ENCODE data around the gene PCSK7. TPM values are rescaled to one million over a fixed set of nuclear protein-coding genes. Genes with fewer than 3 reads are reported as not detected.
"Not testable (repeated sequence)": the region's sequence is repeated elsewhere in the genome, so short reads cannot be mapped to it uniquely, and the experiment has no call there.

PCSK7 gene
- polyA plus RNA-seq, 1 donor: 27.8 TPM

GRCh38 chr11:117264624-117265323, 32.9 kb upstream of the PCSK7 start:
- not testable (repeated sequence) for H3K9me3 ChIP-seq (ENCODE audit: control insufficient read depth, low read depth, low read length); H3K4me1 ChIP-seq (ENCODE audit: control insufficient read depth, insufficient read depth, low read length); H3K27me3 ChIP-seq (ENCODE audit: control insufficient read depth, insufficient read depth, low read length); DNase-seq; H3K4me3 ChIP-seq (ENCODE audit: low read length); H3K27ac ChIP-seq (ENCODE audit: low read length)
- 96% methylated on average over 4 of the region's 7 CpGs for WGBS (ENCODE audit: insufficient coverage, low lambda C conversion rate)
- H3K36me3 ChIP-seq (ENCODE audit: control insufficient read depth, insufficient read depth, low read length): peaks cover 16% of the 10 kb centered on the region

DNA sequence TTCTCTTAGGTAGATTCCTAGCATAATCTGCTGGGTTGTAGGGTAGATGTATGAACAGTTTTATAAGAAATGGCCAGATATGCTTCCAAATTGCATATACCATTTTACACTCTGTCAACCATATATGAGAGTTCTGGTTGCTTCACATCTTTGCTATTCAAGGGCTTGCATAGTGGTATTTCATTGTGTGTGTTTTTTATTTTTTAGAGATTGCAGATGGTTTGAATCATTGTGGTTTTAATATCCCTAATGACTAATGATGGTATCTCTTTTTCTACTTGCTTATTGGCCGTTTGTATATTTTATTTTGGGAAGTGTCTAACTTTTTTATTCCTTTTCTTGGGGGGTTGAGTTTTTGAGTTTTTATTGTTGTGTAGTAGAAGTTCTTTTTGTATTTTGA, 27.5 kb upstream of the PCSK7 start:
- DNase-seq: no peak
- H3K27ac ChIP-seq (ENCODE audit: low read length): no peak overlapping the region
- no CpG with 5 or more reads among the region's 1 CpG for WGBS (ENCODE audit: insufficient coverage, low lambda C conversion rate)
- H3K4me1 ChIP-seq (ENCODE audit: control insufficient read depth, insufficient read depth, low read length): no peaks in the 10 kb centered on the region
- H3K9me3 ChIP-seq (ENCODE audit: control insufficient read depth, low read depth, low read length): no peaks in the 10 kb centered on the region
- H3K36me3 ChIP-seq (ENCODE audit: control insufficient read depth, insufficient read depth, low read length): peaks cover 19% of the 10 kb centered on the region
- H3K27me3 ChIP-seq (ENCODE audit: control insufficient read depth, insufficient read depth, low read length): no peaks in the 10 kb centered on the region
- no peak overlapping the region for H3K4me3 ChIP-seq (ENCODE audit: low read length)

DNA sequence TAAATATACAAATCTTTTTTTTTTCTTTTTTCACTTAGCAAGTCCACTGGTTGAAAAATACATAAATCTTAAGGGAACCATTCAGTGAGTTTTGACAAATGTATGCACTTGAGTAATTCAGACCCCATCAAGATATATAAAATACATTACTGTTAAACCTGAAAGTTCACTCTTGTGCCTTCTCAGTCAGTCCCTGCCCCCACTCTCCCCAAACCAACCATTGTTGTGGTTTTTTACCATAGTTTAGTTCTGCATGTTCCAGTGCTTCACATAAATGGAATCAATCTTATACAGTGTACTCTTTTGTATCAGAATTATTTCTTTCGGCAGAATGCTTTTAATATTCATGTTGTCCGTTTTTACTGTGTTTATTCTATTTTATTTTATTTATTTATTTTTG, 26.7 kb upstream of the PCSK7 start:
- 81% methylated on average over 2 of the region's 2 CpGs for WGBS (ENCODE audit: insufficient coverage, low lambda C conversion rate)
- Histone ChIP-seq H3K9me3 (ENCODE audit: control insufficient read depth, low read depth, low read length) (no peaks in the 10 kb centered on the region), H3K4me1 (ENCODE audit: control insufficient read depth, insufficient read depth, low read length) (no peaks in the 10 kb centered on the region), H3K4me3 (ENCODE audit: low read length) (no peak overlapping the region), H3K36me3 (ENCODE audit: control insufficient read depth, insufficient read depth, low read length) (peaks cover 25% of the 10 kb centered on the region), H3K27me3 (ENCODE audit: control insufficient read depth, insufficient read depth, low read length) (no peaks in the 10 kb centered on the region), H3K27ac (ENCODE audit: low read length) (no peak overlapping the region)
- DNase-seq: no peak

DNA sequence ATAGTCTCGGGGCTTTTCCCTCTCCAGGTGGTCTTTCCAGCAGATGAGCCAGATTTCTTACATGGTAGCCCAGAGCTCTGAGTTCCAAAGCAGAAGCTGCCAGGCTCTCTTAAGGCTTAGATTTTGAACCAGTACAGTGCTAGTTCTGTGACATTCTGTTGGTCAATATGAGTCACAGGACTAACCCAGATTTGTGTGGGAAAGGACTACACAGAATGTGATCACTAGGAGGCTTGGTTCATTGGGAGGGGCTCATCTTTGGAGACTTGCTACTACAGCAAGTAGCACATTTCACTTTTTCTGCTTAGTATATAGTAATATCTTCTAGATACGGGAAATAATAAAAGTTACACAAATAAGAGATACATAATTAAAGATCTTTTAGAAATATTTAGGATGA, 24.7 kb upstream of the PCSK7 start:
- WGBS (ENCODE audit: insufficient coverage, low lambda C conversion rate): no CpG with 5 or more reads among the region's 2 CpGs
- no peaks in the 10 kb centered on the region for H3K4me1 ChIP-seq (ENCODE audit: control insufficient read depth, insufficient read depth, low read length)
- H3K4me3 ChIP-seq (ENCODE audit: low read length): no peak overlapping the region
- DNase-seq: no peak
- H3K27me3 ChIP-seq (ENCODE audit: control insufficient read depth, insufficient read depth, low read length): no peaks in the 10 kb centered on the region
- no peaks in the 10 kb centered on the region for H3K9me3 ChIP-seq (ENCODE audit: control insufficient read depth, low read depth, low read length)
- peaks cover 30% of the 10 kb centered on the region for H3K36me3 ChIP-seq (ENCODE audit: control insufficient read depth, insufficient read depth, low read length)
- H3K27ac ChIP-seq (ENCODE audit: low read length): no peak overlapping the region

GRCh38 chr11:117255966-117256365, 24.1 kb upstream of the PCSK7 start:
- Histone ChIP-seq H3K36me3 (ENCODE audit: control insufficient read depth, insufficient read depth, low read length) (peaks cover 30% of the 10 kb centered on the region), H3K27ac (ENCODE audit: low read length) (no peak overlapping the region), H3K27me3 (ENCODE audit: control insufficient read depth, insufficient read depth, low read length) (no peaks in the 10 kb centered on the region), H3K9me3 (ENCODE audit: control insufficient read depth, low read depth, low read length) (no peaks in the 10 kb centered on the region), H3K4me1 (ENCODE audit: control insufficient read depth, insufficient read depth, low read length) (no peaks in the 10 kb centered on the region), H3K4me3 (ENCODE audit: low read length) (no peak overlapping the region)
- WGBS (ENCODE audit: insufficient coverage, low lambda C conversion rate): 100% methylated on average over 1 of the region's 3 CpGs
- no peak for DNase-seq

GRCh38 chr11:117251506-117251905, 19.6 kb upstream of the PCSK7 start:
- WGBS (ENCODE audit: insufficient coverage, low lambda C conversion rate): 79% methylated on average over 3 of the region's 10 CpGs
- Histone ChIP-seq H3K4me1 (ENCODE audit: control insufficient read depth, insufficient read depth, low read length) (no peaks in the 10 kb centered on the region), H3K36me3 (ENCODE audit: control insufficient read depth, insufficient read depth, low read length) (peaks cover 45% of the 10 kb centered on the region)

GRCh38 chr11:117249571-117249970, 17.7 kb upstream of the PCSK7 start:
- Histone ChIP-seq H3K9me3 (ENCODE audit: control insufficient read depth, low read depth, low read length) (no peaks in the 10 kb centered on the region), H3K27ac (ENCODE audit: low read length) (no peak overlapping the region), H3K4me1 (ENCODE audit: control insufficient read depth, insufficient read depth, low read length) (no peaks in the 10 kb centered on the region), H3K36me3 (ENCODE audit: control insufficient read depth, insufficient read depth, low read length) (peaks cover 53% of the 10 kb centered on the region), H3K27me3 (ENCODE audit: control insufficient read depth, insufficient read depth, low read length) (no peaks in the 10 kb centered on the region), H3K4me3 (ENCODE audit: low read length) (no peak overlapping the region)
- no CpG with 5 or more reads among the region's 4 CpGs for WGBS (ENCODE audit: insufficient coverage, low lambda C conversion rate)
- DNase-seq: no peak

More at GRCh38 chr11:117251506-117251905, 19.6 kb upstream of the PCSK7 start:
- Histone ChIP-seq H3K9me3 (ENCODE audit: control insufficient read depth, low read depth, low read length) (no peaks in the 10 kb centered on the region), H3K27ac (ENCODE audit: low read length) (no peak overlapping the region), H3K4me3 (ENCODE audit: low read length) (no peak overlapping the region), H3K27me3 (ENCODE audit: control insufficient read depth, insufficient read depth, low read length) (no peaks in the 10 kb centered on the region)
- no peak for DNase-seq

DNA sequence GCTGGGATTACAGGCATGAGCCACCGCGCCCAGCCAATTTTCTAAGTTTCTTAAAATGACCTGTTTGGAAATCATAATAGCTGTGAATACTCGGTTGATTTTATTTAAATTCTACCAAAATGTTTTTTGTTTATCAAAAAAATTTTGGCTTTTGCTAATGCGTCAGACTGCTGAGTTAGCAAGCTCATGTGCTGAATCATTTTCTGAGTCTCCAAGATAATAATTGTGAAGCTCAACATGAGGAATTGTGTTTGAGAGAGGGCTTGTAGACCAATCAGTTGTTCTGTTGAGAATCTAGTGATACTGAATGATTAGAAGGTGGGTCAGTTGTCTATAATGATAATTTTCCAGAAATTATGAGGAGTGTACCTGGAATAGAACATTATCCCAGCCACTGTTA, 16.5 kb upstream of the PCSK7 start:
- 100% methylated on average over 2 of the region's 4 CpGs for WGBS (ENCODE audit: insufficient coverage, low lambda C conversion rate)
- H3K36me3 ChIP-seq (ENCODE audit: control insufficient read depth, insufficient read depth, low read length): peaks cover 55% of the 10 kb centered on the region

DNA sequence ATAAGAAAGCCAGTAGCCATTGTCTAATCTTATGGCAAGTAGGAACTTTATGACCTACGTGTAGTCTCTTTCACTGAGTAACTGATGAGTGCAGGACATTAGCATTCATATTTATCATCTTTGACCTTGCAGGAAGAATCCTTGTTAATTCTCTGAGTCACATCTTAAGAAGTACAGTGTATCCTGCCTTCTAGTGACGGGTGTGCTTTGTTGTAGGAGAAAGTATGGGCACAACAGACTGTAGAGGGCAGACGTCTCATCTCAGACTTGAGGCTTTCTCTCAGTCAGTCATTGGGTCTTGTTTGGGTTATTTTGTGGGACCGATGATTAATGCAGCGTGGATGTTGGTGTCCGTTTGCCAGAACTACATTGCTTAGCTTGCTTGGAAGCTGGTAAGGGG, 7.4 kb upstream of the PCSK7 start:
- no CpG with 5 or more reads among the region's 6 CpGs for WGBS (ENCODE audit: insufficient coverage, low lambda C conversion rate)
- Histone ChIP-seq H3K9me3 (ENCODE audit: control insufficient read depth, low read depth, low read length) (no peaks in the 10 kb centered on the region), H3K4me1 (ENCODE audit: control insufficient read depth, insufficient read depth, low read length) (no peaks in the 10 kb centered on the region), H3K4me3 (ENCODE audit: low read length) (no peak overlapping the region), H3K27me3 (ENCODE audit: control insufficient read depth, insufficient read depth, low read length) (no peaks in the 10 kb centered on the region), H3K36me3 (ENCODE audit: control insufficient read depth, insufficient read depth, low read length) (peaks cover 32% of the 10 kb centered on the region), H3K27ac (ENCODE audit: low read length) (no peak overlapping the region)
- no peak for DNase-seq

More for the DNA sequence above, 16.5 kb upstream of the PCSK7 start:
- H3K4me3 ChIP-seq (ENCODE audit: low read length): no peak overlapping the region
- H3K9me3 ChIP-seq (ENCODE audit: control insufficient read depth, low read depth, low read length): no peaks in the 10 kb centered on the region
- no peak overlapping the region for H3K27ac ChIP-seq (ENCODE audit: low read length)
- no peaks in the 10 kb centered on the region for H3K4me1 ChIP-seq (ENCODE audit: control insufficient read depth, insufficient read depth, low read length)
- H3K27me3 ChIP-seq (ENCODE audit: control insufficient read depth, insufficient read depth, low read length): no peaks in the 10 kb centered on the region
- DNase-seq: no peak

GRCh38 chr11:117238221-117238620, 6.3 kb upstream of the PCSK7 start:
- DNase-seq: no peak
- Histone ChIP-seq H3K36me3 (ENCODE audit: control insufficient read depth, insufficient read depth, low read length) (peaks cover 23% of the 10 kb centered on the region), H3K9me3 (ENCODE audit: control insufficient read depth, low read depth, low read length) (no peaks in the 10 kb centered on the region), H3K27ac (ENCODE audit: low read length) (no peak overlapping the region), H3K4me3 (ENCODE audit: low read length) (no peak overlapping the region), H3K27me3 (ENCODE audit: control insufficient read depth, insufficient read depth, low read length) (no peaks in the 10 kb centered on the region), H3K4me1 (ENCODE audit: control insufficient read depth, insufficient read depth, low read length) (no peaks in the 10 kb centered on the region)
- no CpG with 5 or more reads among the region's 5 CpGs for WGBS (ENCODE audit: insufficient coverage, low lambda C conversion rate)

GRCh38 chr11:117232911-117233409, 1.1 kb upstream of the PCSK7 start:
- H3K27ac ChIP-seq (ENCODE audit: low read length): peak overlapping the region; percentile 26
- peaks cover 21% of the 10 kb centered on the region for H3K36me3 ChIP-seq (ENCODE audit: control insufficient read depth, insufficient read depth, low read length)
- peak overlapping the region; percentile 87 for H3K4me3 ChIP-seq (ENCODE audit: low read length)
- no peaks in the 10 kb centered on the region for H3K9me3 ChIP-seq (ENCODE audit: control insufficient read depth, low read depth, low read length)
- no CpG with 5 or more reads among the region's 27 CpGs for WGBS (ENCODE audit: insufficient coverage, low lambda C conversion rate)
- DNase-seq: peak in 1 of 2 donors; percentile 27
- H3K27me3 ChIP-seq (ENCODE audit: control insufficient read depth, insufficient read depth, low read length): no peaks in the 10 kb centered on the region
- H3K4me1 ChIP-seq (ENCODE audit: control insufficient read depth, insufficient read depth, low read length): peaks cover 8% of the 10 kb centered on the region
